Parathyroid adenoma (tissue), 2 donors: ENCODE data around the gene NAA15.
"Not testable (repeated sequence)": the region's sequence is repeated elsewhere in the genome, so short reads cannot be mapped to it uniquely, and the experiment has no call there.

Experiments used
- H2AFZ ChIP-seq: fragments of 300-600 bp; sonication (generic); one replicate; pipeline ENCODE4 v1.7.0; 2017; ENCODE audit warnings: antibody characterized with exemption, mild to moderate bottlenecking
- H3K27ac ChIP-seq: fragments of 300-600 bp; sonication (generic); one replicate; pipeline ENCODE4 v1.7.0; 2017
- H3K27me3 ChIP-seq: fragments of 300-600 bp; sonication (generic); one replicate; pipeline ENCODE4 v1.7.0; 2017; ENCODE audit warnings: low read length; ENCODE audit not compliant: control insufficient read depth, insufficient read depth
- H3K36me3 ChIP-seq: fragments of 300-600 bp; sonication (generic); one replicate; pipeline ENCODE4 v1.7.0; 2017; ENCODE audit warnings: low read length; ENCODE audit not compliant: control insufficient read depth, insufficient read depth
- H3K4me1 ChIP-seq: fragments of 300-600 bp; sonication (generic); one replicate; pipeline ENCODE4 v1.7.0; 2017; ENCODE audit warnings: control low read depth
- H3K4me2 ChIP-seq: fragments of 300-600 bp; sonication (generic); one replicate; pipeline ENCODE4 v1.7.0; 2017; ENCODE audit warnings: low read length
- H3K4me3 ChIP-seq: fragments of 300-600 bp; sonication (generic); one replicate; pipeline ENCODE4 v1.7.0; 2017; ENCODE audit warnings: low read depth, low read length
- H3K79me2 ChIP-seq: fragments of 300-600 bp; sonication (generic); one replicate; pipeline ENCODE4 v1.7.0; 2017; ENCODE audit warnings: control low read depth
- H3K9ac ChIP-seq: fragments of 300-600 bp; sonication (generic); one replicate; pipeline ENCODE4 v1.7.0; 2017; ENCODE audit warnings: mild to moderate bottlenecking
- H3K9me3 ChIP-seq: fragments of 300-600 bp; sonication (generic); one replicate; pipeline ENCODE4 v1.7.0; 2017; ENCODE audit warnings: low read length; ENCODE audit not compliant: control insufficient read depth
- CTCF ChIP-seq: fragments of 300-600 bp; sonication (generic); IDR thresholded peaks from one replicate; pipeline ENCODE4 v1.7.0; 2017; ENCODE audit warnings: antibody characterized with exemption, mild to moderate bottlenecking
- donor health status: primary hyperparathyroidism.

The NAA15 gene

GRCh38 chr4:139316733-139317132 is 15.4 kb downstream of the NAA15 start:
- Histone ChIP-seq H3K36me3 (no peaks in the 10 kb centered on the region), H3K4me1 (peaks cover 5% of the 10 kb centered on the region), H3K79me2 (peaks cover 26% of the 10 kb centered on the region), H3K27me3 (no peaks in the 10 kb centered on the region), H3K9me3 (no peaks in the 10 kb centered on the region), H3K4me2 (no peak overlapping the region), H3K4me3 (no peak overlapping the region), H2AFZ (no peak overlapping the region), H3K9ac (no peak overlapping the region), H3K27ac (no peak overlapping the region)
- no peak for TF ChIP-seq CTCF

DNA sequence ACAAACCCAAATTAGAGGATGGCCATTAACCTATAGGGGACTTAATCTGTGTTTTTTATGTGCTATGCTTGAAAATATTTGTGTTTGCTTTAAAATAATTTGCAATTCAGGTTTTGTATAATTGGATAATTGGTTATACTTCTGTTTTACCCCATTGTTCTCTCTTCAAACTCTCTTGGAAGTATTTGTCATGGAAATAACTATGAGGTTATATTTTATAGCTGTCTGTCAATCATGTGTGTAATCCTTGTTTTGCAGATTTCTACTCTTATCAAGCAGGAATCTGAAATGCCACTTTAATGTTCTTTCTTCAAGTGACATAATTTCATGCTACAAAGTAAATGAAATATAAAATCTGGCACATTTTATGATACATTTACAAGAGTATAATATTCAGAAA is 16.3 kb downstream of the NAA15 start:
- Histone ChIP-seq H3K27ac (no peak overlapping the region), H3K79me2 (peaks cover 28% of the 10 kb centered on the region), H3K4me2 (no peak overlapping the region), H3K9ac (no peak overlapping the region), H3K4me3 (no peak overlapping the region), H3K4me1 (peaks cover 5% of the 10 kb centered on the region), H3K36me3 (no peaks in the 10 kb centered on the region), H3K27me3 (no peaks in the 10 kb centered on the region), H3K9me3 (no peaks in the 10 kb centered on the region), H2AFZ (no peak overlapping the region)
- TF ChIP-seq CTCF: no peak

GRCh38 chr4:139319571-139319970 is 18.3 kb downstream of the NAA15 start:
- Histone ChIP-seq H3K27me3 (no peaks in the 10 kb centered on the region), H3K4me3 (no peak overlapping the region), H3K4me2 (no peak overlapping the region), H3K79me2 (peaks cover 30% of the 10 kb centered on the region), H3K4me1 (peaks cover 5% of the 10 kb centered on the region), H3K9ac (no peak overlapping the region), H3K36me3 (no peaks in the 10 kb centered on the region), H3K9me3 (no peaks in the 10 kb centered on the region), H3K27ac (no peak overlapping the region), H2AFZ (no peak overlapping the region)
- TF ChIP-seq CTCF: no peak

- not testable (repeated sequence) for H3K4me1 ChIP-seq, H2AFZ ChIP-seq, H3K9ac ChIP-seq, H3K27ac ChIP-seq, H3K4me3 ChIP-seq, H3K27me3 ChIP-seq, H3K4me2 ChIP-seq, H3K36me3 ChIP-seq, H3K9me3 ChIP-seq
- peaks cover 20% of the 10 kb centered on the region for H3K79me2 ChIP-seq
Measured at GRCh38 chr4:139322070-139322469, 20.8 kb downstream of the NAA15 start.

DNA sequence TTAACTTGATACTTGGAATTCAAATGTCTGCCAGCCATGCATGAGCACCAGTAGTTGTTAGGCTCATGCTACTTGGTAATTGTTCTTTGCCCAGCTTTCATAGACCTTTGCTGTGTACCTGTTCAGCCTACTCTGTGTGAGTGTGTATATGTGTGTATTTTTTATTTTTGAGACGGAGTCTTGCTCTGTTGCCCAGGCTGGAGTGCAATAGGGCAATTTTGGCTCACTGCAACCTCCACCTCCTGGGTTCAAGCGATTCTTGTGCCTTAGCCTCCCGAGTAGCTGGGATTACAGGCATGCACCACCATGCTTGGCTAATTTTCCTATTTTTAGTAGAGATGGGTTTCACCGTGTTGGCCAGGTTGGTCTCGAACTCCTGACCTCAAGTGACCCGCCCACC is 21.2 kb downstream of the NAA15 start:
- H2AFZ ChIP-seq, H3K36me3 ChIP-seq, H3K9me3 ChIP-seq, H3K4me3 ChIP-seq, H3K9ac ChIP-seq, H3K27me3 ChIP-seq, H3K4me1 ChIP-seq, H3K27ac ChIP-seq, H3K4me2 ChIP-seq: not testable (repeated sequence)
- peaks cover 16% of the 10 kb centered on the region for H3K79me2 ChIP-seq

DNA sequence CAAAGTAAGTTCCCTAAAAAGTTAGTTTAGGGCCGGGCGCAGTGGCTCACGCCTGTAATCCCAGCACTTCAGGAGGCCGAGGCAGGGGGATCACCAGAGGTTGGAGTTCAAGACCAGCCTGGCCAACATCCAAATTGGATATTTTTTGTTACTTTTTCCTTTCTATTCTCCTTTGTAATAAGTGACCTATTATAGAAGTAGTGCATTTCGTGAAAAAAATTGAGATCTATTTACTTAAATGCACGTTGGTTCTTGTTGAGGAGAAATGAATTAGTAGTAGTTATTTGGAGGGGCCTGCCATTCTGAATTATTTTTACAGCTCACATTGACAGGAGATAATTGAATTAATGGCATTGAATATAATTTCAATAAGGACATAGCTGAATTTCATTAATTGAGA is 23.3 kb downstream of the NAA15 start:
- Histone ChIP-seq H3K9me3 (no peaks in the 10 kb centered on the region), H3K27ac (no peak overlapping the region), H2AFZ (no peak overlapping the region), H3K4me3 (no peak overlapping the region), H3K4me1 (peaks cover 5% of the 10 kb centered on the region), H3K4me2 (no peak overlapping the region), H3K36me3 (no peaks in the 10 kb centered on the region), H3K79me2 (peaks cover 14% of the 10 kb centered on the region), H3K27me3 (no peaks in the 10 kb centered on the region), H3K9ac (no peak overlapping the region)
- TF ChIP-seq CTCF: no peak
